ENCODE results near the gene CEP63.

CEP63 gene

DNA sequence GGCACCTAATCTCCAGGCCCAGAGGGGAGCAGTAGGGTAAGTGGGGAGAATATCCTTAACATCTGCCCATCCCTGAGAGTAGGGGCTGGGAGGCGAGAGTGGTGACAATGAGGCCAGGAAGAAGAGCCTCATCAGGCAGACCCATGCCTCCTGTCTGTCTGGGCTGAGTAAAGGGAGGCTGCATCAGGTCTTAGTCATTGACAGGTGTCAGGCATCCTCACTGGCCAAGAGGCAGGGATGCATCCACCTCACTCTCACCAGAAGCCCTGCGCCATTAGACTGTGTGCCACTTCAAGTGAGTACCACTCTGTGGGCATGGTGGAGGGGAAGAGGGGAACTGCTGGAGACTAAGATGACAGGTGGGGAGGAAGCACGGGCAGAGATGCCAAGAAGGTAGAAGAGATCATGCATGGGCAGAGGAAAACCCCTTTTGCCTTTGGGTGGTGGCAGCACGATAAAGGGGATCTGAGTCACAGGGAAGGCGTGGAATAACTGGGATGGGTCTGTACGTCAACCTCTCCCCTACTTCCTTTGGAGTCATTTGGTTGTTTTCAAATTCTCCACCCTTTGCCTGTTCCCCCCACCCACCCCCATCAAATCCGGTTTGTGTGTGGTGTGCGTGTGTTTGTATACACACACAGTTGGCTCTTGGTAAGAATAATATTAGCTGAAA, 14.2 kb upstream of the CEP63 start:
- no peak for DNase-seq

DNA sequence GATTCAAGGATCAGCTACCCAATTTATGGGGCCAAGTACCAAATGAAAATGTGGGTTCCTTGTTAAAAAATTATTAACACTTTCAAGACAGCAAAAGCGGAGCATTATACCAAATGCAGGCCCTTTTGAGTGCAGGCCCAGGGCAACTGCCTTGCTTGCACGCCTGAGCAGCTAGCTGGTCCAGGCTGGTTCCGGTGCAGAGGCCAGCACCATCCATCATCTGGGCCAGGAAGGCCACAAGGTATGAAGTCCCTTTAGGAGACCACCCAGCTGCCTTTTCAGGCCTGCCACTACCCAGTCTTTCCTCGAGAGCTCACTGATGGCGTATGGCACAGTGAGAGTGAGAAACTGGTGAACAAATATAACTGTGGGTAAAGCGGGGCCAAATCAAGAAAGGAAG, 13.0 kb upstream of the CEP63 start:
- no peak for DNase-seq

DNA sequence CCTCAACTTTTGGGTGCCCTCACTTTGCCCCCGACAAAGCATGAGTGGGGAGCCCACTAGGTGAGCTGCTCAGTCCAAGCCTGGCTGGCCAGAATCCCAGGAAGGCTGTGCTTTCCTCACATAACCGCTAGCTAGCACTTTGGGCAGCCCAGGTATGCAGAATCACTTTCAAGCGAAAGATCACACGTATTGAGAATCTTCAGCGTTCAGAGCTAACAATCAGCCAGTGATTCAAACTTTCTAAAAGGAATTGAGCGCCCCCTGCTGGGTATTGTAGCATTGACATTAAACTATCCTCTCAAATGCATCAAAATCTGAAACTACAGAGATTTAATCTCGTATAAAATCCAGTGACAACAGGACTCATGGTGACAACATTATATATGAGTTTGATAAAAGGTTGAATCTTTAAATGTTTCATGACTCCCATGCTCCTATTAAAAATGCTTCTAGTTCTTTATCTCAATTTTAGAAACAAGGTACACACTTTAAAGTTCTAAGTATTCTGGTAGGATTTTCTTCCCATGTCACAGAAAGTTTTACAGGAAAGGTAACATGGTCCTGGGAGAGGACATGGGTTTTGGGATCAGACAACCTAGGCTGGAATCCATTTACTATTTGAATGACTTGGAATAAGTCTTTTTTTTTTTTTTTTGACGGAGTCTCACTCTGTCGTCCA, 11.8 kb upstream of the CEP63 start:
- DNase-seq, result peak; percentile 88

DNA sequence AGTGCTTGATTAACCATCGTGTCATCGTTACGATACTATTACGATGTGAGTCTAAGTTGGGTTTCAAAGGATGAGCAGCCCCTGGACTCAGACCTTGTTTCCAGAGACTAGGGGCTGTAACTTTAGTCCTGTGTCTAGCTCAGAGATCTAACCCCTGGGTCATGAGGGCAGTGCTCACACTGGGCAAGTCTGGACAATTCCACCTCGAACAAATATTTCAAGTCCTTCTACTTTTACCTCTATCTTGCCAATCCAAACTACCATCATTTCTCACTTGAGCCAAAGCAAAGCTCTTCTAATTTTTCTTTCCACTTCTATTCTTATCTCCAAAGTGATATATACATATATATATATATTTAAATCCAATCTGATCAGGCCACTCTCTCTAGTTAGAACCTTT, 10.9 kb upstream of the CEP63 start:
- DNase-seq, result no peak

DNA sequence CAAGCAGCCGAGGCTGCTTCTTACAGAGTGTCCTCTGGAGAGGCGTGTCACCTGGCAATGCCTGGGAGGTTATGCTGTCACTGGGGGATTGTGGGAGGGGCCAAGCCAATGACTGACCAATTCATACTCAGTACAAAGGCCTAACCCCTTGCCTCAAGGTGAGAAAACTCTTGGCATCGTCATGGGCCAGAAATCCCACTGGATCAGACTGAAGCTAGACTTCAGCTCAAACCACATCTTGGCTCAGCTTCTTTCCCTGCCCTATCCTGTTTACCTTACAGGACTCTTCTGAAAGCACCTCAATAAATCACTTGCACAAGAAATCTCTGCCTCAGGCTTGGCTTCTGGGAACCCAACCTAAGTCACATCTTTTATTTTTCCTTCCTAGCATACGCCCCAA, 9.6 kb upstream of the CEP63 start:
- DNase-seq, result no peak

DNA sequence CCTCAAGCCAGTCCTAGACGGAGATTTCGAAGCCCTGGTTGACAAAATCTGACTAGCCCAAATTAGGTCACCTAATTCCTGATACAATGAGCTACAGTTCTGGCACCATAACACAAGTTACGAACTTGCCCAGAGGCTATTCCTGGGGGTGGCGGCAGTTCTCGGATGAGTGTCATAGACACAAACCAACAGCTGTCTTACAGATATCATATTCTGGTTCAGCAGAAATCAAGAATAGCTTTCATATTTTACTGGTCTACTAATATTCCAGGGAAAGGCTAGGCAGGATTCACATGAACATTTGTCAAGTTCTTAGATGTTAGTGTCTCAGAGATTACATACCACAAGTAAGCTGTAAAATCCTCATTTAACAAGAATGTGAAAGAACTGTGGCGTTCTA, 8.9 kb upstream of the CEP63 start:
- DNase-seq, result no peak

DNA sequence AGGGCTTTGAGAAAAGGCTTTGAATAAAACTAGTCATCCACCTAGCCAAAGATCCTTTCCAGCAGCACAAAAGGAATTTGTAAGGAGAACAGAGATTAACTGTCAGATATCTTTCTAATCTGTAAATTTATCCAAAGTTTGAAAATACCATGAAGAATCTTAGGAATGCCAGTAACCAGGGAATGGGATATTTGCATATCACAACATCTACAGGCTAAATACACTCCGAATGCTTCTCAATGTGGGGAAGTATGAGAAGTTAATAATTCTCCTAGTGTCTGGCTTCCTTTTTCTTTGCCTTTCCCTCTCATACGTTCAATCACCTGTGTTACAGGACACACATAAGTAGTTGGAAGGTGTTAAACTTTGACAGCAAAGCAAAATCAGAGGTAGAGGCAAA, 7.9 kb upstream of the CEP63 start:
- no peak for DNase-seq

DNA sequence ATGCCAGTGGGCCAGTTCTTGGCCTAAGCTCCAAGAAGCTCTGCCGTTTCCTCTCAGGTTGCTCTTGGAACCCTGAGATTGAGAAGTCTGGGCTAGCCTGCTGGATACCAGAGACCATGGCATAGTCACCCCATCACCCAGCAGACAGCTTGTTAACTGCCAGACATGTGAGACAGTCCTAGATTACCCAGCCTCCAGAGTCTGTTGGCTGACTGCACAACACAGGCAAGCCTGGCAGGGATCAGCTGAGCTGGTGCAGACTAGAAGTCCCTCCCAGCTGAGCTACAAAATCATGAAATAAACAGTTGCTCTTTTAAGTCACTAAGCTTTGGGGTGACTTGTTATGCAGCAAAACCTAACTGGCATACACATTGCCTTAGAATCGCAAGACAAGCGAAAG, 5.3 kb upstream of the CEP63 start:
- DNase-seq, result no peak

DNA sequence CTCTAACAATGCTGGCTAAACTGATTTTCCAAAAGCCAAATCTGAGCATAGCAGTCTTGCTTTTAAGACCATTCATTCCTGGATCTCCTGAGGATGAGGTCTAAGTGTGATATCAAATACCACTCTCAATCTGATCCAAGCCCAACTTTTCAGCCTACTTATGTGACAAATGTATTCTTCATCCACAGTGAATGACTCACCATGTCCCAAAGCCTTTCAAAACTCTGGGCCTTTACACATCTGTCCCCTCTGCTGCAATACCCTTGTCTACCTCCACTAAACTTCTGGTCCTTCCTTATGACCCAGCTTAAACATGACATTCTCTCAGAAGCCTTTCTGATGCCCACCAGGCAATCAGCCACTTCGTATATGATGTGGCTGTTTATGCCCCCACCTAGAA, 4.7 kb upstream of the CEP63 start:
- DNase-seq, result no peak

DNA sequence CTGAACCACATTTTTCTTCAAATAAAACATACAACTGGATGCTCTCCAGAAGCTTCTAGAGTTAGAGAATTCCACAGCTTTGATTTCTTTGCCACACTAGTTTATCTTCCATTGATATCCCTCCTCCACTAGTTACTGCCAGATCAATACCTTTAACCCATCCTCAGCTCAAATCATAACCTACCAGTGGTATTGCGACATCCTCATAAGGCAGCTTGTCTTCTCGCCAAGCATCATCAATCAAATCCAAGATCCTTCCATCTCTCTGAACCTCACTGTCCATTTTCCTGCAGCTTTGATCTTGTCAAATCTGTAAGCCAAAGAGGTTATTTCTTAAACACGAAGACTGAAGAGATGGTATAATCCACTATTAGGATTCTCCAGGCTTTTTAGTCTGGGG, 3.2 kb upstream of the CEP63 start:
- DNase-seq, result no peak

DNA sequence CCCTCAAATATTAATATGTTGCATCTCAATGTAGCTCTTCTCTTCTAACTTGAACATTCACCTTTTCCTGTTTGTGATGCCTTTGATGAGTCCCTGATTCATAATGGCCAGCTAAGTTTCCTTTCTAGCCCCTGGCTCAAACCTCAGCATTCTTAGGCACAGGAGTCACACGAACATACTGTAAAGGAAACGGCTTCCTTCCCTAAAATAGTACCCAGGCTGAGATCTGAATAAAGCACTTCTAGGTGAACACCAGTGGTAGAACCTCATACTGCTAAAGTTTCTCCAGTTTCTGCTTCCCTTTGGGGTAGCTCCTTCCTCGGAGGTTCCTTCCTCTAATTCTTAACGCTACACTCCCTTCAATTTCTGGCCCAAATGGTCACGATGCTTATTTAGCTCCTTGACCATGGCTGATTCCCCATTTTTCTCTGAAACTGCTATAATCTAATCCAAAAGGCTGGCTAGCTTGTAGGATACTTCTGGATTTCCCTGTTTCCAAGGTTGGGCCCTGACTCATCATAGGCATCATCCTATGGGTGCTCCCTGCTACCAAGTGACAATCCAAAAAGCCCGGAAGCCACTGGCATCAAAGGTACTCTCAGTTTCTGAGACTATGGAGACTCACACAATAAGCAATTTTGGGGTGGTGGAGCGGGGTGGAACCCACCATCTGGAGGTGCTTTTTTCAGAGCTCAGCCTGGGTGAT, 2.5 kb upstream of the CEP63 start:
- no peak for DNase-seq

DNA sequence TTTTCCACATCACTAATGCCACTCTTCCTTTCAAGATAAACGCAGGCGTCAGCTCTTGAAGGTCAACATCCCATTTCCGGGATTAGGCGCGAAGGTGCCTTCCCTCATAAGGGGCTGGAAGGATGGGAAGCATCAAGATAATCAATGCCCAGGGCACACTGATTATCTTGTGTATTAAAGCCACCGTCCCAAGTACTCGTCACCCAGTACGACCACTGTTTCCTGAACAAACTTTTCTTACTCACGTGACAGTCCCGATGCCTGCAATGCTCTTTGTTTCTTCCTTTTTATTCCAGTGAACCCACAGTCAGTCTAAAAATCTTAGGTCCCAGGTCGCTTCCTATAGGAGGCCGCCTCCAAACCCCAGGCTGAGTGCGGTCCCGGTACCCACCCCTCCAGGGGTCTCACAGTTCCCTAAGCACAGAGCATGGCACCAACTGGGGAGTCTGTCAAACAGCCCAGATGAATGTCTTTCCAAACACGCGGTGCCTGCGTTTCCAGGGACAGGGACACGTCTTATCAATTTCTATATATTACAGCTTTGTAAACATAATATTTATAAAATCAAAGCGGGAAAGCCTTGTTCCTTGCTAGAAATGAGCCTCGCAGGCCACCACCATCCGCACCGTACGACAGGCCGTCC, 661 bp upstream of the CEP63 start:
- DNase-seq, result no peak

DNA sequence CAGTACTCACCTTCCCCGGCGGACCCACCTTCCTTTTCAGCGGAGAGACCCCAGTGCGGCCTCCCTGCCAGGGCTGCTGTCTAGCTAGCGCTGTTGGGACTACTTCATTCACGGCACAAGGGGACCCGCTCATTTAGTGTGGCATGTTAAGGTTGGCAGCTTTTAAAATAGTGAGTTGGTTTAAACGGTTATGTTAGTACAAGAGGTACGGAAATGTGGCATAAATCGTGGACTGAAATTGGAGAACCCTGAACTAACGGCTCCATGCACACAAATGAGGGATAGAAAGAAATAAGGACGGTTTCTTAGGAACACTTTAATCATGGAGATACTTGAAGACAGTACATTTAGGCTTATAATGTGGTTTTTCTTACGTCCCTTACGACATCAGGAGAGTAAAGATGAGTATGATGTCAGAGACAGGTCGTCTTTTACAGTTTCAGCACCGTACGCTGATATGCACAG, 752 bp downstream of the CEP63 start:
- no peak for DNase-seq

DNA sequence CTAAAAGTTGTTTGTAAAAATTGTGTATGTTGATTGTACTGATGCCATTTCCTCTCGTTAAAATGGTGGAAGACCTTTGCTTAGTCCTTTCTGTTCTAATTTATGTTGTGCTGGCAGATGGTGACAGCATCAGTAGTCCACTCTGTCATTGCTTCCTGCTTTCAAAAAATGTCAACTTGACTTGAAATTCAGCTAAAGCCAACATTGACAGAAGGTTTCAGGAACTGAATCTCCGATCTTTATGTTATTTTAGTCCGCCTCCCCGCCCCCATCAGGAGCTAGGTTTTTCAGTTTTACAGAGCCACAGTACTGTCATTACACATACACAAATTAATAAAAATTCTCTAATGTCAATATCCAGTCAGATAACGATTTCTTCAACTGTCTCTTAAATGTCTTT, 1.5 kb downstream of the CEP63 start:
- DNase-seq, result no peak

DNA sequence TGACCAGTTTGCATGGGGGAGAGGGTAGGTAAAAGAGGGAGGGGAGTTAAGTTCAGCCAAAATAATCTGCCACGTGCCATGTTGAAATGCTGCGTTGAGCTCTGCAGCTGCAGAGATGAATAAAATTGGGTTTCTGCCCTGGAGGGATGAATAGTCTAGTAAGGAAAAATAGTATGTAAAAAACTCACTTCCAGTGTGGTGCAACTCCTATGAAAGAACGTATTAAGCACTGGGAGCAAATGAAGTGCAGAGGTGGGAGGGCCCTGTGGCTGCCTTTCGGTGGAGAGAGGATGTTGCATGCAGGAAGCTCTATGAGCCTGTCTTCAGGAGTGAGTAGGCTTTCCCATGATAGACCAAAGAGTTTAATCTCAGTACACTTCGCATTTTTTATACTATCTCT, 8.6 kb downstream of the CEP63 start:
- no peak for DNase-seq

DNA sequence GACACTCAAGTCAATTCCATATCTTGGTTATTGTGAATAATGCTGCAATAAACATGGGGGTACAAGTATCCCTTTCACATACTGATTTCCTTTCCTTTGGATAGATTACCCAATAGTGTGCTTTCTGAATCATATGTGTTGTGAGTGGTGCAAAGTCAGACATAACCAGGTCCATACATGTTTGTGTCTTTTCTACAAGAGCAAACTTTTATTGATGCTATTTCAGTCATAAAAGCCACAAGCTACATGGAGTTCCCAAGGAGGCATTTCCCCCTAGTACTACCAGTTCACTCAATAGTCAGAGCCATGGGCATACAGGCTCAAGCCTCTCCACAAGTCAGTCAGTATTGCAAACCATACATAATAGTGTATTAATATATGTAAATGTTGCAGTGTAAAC, 10.1 kb downstream of the CEP63 start:
- DNase-seq, result no peak

DNA sequence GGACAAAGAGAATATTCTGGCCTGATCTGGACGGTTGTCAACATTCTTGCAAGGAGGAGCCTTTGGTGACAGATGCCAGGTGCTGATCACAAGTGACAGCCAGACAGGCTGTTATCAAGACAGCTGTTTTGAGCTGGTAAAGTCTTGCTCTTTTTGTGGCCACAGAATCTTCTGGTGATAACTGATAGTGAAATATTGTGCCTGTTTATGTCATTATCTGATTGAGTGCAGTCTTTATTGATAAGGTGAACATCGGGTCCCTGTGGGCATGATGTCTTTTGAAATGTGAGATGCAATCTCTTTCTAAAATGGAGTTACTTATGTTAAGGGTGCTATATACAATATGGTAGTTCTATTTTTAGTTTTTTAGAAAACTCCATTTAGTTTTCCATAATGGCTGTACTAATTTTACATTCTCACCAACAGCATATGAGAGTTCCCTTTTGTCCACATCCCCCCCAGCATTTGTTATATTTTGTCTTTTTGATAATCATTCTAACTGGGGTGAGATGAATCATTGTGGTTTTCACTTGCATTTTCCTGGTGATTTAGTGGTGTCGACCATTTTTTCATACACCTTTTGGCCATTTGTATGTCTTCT, 10.7 kb downstream of the CEP63 start:
- no peak for DNase-seq

DNA sequence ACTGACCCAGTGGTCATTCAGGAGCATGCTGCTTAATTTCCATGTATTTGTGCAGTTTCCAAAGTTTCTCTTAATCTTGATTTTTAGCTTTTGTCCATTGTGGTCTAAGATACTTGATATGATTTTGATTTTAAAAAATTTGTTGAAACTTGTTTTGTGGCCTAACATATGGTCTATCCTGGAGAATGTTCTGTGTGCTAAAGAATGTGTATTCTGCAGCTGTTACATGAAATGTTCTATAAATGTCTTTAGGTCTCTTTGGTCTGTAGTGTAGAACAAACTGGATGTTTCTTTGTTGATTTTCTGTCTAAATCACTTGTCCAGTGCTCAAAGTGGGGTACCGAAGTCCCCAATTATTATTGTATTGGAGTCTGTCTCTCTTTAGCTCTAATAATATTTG, 17.4 kb downstream of the CEP63 start:
- no peak for DNase-seq

DNA sequence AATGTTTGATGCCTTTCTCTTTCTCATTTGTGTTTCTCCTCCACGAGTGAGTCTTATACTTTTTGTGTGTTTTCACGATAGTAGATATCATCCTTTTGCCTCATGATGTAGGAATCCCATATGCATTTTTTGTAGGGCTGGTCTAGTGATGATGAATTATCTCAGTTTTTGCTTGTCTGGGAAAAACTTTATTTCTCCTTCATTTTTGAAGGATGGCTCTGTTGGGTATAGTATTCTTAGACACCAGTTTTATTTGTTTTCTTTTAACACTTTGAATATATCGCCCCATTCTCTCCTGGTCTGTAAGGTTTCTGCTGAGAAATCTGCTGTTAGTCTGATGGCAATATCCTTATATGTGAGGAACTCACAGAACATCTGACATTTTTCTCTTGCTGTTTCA, 18.3 kb downstream of the CEP63 start:
- DNase-seq, result no peak

DNA sequence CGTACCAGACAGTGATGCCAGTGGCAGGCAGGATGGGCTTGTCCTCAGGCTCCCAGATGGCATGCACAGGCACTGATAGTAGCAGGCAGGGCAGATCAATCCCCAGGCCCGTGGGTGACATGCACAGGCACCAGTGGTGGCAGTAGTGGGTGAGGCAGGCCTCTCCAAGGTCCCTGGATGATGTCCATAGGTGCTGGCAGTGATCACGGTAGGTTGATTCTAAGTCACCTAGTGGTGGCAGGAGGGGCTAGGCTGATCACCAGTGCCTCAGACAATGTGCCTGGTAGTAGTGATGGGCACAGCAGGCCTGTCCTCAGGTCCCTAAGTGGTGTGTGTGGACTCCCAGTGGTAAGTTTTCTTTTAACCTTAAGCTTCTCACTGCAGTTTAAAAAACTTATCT, 19.6 kb downstream of the CEP63 start:
- DNase-seq, result no peak

DNA sequence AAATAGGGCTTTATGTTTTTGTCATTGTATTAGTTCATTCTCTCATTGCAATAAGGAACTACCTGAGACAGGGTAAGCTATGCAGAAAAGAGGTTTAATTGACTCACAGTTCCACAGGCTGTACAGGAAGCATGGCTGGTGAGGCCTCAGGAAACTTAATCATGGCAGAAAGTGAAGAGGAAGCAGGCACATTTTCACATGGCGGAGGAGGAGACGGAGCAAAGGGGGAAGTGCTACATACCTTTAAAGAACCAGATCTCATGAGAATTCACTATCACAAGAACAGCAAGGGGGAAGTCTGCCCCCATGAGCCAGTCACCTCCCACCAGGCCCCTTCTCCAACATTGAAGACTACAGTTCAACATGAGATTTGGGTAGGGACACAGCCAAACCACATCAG, 25.6 kb downstream of the CEP63 start:
- no peak for DNase-seq

DNA sequence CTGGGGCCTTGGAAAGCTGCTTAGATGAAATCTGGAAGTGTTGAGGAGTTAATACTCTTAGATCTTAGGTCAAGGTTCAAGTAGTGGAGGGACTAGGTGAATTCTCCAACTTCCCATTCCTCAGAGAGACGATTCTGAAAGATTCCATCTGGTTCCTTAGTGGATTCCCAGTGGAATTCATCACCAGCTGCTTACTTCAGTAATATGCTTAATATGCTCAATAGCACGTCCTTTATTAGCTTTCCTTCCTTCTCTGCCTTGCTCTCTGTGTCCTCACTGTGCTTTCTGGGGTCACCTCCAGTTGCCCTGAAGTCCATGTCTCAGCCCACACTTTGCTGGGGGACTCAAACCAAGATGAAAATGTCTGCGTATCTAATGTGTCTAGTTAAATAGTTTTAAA, 31.0 kb downstream of the CEP63 start:
- DNase-seq, result no peak

DNA sequence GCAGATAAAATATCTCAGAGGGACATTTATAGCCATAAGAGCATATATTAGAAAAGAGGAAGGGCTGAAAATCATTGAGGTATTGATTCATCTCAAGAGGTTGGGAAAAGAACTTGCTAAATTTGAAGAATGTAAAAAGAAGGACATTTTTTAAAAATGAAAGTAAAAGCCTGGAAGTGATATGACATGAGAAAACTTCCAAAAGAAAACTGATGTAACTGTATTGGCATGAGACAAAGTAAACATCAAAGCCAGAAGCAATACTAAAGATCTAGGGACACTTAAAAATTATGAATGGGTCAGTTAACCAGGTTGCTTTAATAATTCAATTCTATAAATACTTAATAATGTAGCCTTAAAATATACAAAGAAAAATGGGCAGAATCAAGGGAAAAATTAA, 31.9 kb downstream of the CEP63 start:
- no peak for DNase-seq

DNA sequence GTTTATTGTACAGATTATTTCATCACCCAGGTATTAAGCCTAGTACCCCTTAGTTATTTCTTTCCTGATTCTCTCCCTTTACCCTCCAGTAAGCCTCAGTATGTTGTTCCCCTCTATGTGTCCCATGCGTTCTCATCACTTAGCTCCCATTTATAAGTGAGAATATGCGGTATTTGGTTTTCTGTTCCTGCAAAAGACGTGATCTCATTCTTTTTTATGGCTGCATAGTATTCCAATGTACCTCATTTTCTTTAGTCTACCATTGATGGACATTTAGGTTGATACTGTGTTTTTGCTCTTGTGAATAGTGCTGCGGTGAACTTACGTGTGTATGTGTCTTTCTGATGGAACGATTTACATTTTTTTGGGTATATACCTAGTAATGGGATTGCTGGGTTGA, 36.7 kb downstream of the CEP63 start:
- no peak for DNase-seq

All from NCI-H1436 (cell line).